ENCODE measurements around the gene SUGP2. TPM values are rescaled to one million over a fixed set of nuclear protein-coding genes. Genes with fewer than 3 reads are reported as not detected.

The SUGP2 gene
- total RNA-seq, 2 experiments from 2014 or later: 150 to 155 TPM

DNA sequence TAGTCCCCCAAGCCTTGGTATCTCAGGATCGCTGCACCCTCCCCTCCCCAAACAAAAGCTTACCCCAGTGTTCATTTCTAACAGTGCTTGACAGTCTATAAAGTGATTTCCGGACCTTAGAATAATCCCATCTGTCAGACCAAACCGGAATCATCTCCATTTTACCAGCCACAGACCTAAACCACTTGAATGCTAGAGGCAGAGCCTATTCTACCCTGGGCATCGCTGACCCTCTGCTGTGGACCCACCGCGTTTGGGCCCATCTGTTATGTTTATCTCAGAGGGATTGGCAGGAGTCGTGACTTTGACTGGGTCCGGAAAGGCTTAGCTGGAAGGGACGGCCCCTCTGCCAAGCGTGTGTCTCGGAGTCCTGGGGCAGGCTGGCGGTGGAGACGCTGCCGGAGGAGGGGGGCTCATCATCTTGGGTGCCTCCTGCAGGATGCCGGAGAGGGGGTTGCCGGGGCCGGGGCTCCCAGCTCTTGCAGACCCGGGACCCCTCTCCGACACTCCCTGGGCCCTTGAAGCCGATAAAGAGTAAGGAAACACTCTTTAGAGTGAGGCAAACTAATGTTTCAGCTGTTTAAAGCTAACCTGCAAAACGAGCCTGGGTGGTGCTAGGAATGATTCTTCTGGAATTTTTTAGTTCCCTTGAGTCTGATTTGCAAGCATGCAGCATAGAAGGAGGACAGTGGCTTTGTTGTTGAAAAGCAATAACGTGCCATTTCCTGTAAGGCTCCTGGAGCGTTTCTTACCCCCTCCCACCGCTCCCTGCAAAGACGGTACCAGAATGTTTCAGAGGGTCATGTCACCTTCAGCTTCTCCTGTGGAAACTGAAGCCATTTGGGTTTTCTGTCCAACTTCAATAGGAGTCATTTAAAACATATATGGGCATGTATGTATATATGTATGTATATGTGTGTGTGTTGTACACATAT, 31.8 kb upstream of the SUGP2 start:
- POLR2A ChIA-PET: interaction anchor here (0.6 to 0.8 kb wide), 3 partner anchors 49 to 300 kb away, joined by 3 to 4 read pairs (median 3); no protein-coding TSS in a partner anchor
- Mint-ChIP-seq H3K27me3 (no peaks in the 10 kb centered on the region), H3K4me3 (peak overlapping the region; percentile 89), H3K36me3 (no peaks in the 10 kb centered on the region), H3K9me3 (no peaks in the 10 kb centered on the region), H3K4me1 (peaks cover 23% of the 10 kb centered on the region), H3K27ac (peak overlapping the region; percentile 86)
- peak; percentile 57 for DNase-seq
- ATAC-seq (ENCODE audit: low read depth): no peak

GRCh38 chr19:19064098-19064722, 30.9 kb upstream of the SUGP2 start:
- Mint-ChIP-seq H3K27me3 (no peaks in the 10 kb centered on the region), H3K27ac (peak overlapping the region; percentile 86), H3K4me3 (peak overlapping the region; percentile 89), H3K9me3 (no peaks in the 10 kb centered on the region), H3K36me3 (no peaks in the 10 kb centered on the region), H3K4me1 (peaks cover 23% of the 10 kb centered on the region)
- POLR2A ChIA-PET: interaction anchor here (0.6 to 1.0 kb wide), 3 partner anchors 26 to 145 kb away, joined by 3 to 4 read pairs (median 3); partner anchors contain the start of genes COPE and DDX49
- no peak for DNase-seq
- ATAC-seq (ENCODE audit: low read depth): no peak

DNA sequence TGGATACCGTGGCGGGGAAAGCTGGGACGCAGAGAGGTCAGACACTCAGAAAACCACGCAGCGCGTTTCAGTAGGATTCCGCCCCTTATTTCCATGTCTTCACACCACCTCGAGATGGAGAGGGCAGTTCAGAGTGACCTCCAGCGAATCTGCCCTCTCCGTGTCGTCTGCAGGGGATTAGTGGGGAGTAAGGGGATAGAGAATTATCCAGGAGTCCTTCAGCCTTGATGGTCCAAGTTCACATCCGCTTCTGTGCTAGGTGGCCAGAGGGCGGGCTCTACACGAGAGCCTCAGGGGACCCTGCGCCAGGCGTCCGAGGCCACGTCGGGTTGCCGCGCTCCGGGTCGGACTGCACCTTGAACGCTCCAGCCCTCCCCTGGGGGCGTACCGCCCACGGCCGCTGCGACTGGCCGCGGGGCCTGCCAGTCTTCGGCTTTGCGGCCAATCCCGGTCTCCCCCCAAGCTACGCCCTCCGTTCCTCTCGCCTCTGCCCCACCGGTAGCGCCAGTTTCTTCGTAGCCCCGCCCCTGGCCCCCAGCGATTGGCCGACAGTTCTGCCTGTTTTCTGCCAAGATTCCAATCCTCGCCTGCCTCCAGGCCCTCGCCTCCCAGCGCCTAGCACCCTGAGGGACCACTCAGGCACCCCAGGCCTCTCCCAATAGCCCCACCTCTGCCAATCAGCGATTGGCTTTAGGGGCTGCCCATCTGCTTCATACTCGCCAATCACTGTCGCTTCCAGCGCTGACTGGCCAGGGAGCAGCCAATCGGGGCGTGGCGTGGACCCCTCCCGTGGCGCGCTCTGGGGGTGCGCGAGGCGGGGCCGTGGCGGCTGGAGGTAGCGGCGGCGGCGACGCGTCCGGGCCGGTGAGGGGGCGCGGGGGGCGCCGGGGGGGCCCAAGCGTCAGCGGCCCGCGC, 30.1 kb upstream of the SUGP2 start, which contains the start of gene SLC25A42:
SLC25A42 (plus strand) TSS at position 812 of the 915 bp plus-strand sequence. CDS start 32,131 bp downstream, outside the sequence.
- ATAC-seq (ENCODE audit: low read depth): peak; percentile 96
- peak; percentile 97 for DNase-seq
- Mint-ChIP-seq H3K27ac (peak within 1 kb of the TSS; percentile 86), H3K4me3 (peak within 1 kb of the TSS; percentile 89), H3K27me3 (no peaks in the 10 kb centered on the region), H3K36me3 (no peaks in the 10 kb centered on the region), H3K4me1 (peaks cover 23% of the 10 kb centered on the region), H3K9me3 (no peaks in the 10 kb centered on the region)
- POLR2A ChIA-PET: interaction anchor here (0.6 to 1.1 kb wide), 4 partner anchors 25 to 144 kb away, joined by 3 to 4 read pairs (median 4); partner anchors contain the start of genes COPE and DDX49

- Mint-ChIP-seq H3K4me1 (peaks cover 21% of the 10 kb centered on the region), H3K36me3 (no peaks in the 10 kb centered on the region), H3K27ac (peak overlapping the region; percentile 86), H3K9me3 (no peaks in the 10 kb centered on the region), H3K4me3 (peak overlapping the region; percentile 89), H3K27me3 (no peaks in the 10 kb centered on the region)
- DNase-seq (no peak), ATAC-seq (ENCODE audit: low read depth) (no peak)
- POLR2A ChIA-PET: interaction anchor here (0.6 to 1.1 kb wide), 3 partner anchors 24 to 106 kb away, joined by 3 to 4 read pairs (median 4); no protein-coding TSS in a partner anchor
These were observed 29.3 kb upstream of the SUGP2 start for GRCh38 chr19:19062454-19063182.

DNA sequence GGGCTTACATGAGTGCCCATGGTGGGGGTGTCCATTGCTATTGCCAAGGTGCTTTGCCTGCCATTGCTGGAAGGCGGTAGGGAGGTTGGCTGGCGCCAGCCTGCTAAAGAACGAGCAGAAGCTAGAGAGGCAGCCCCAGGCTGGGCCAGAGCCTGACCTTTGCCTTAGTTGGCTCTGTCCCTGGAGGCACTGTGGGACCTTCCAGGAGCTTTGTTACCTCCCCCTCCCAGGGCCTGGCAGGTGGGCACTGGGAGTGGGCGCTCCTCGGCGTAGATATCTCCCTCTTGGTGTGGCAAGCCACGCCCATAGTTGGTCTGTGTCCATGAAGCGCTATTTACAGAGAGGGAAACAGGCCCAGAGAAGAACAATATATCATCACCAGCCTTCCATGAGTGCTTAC, 28.2 kb upstream of the SUGP2 start:
- no peak for DNase-seq
- H3K4me1 Mint-ChIP-seq: peaks cover 17% of the 10 kb centered on the region
- H3K9me3 Mint-ChIP-seq: no peaks in the 10 kb centered on the region
- POLR2A ChIA-PET: no interaction called here
- no peak for ATAC-seq (ENCODE audit: low read depth)
- H3K36me3 Mint-ChIP-seq: no peaks in the 10 kb centered on the region
- no peak overlapping the region for H3K27ac Mint-ChIP-seq
- no peaks in the 10 kb centered on the region for H3K27me3 Mint-ChIP-seq
- H3K4me3 Mint-ChIP-seq: no peak overlapping the region

DNA sequence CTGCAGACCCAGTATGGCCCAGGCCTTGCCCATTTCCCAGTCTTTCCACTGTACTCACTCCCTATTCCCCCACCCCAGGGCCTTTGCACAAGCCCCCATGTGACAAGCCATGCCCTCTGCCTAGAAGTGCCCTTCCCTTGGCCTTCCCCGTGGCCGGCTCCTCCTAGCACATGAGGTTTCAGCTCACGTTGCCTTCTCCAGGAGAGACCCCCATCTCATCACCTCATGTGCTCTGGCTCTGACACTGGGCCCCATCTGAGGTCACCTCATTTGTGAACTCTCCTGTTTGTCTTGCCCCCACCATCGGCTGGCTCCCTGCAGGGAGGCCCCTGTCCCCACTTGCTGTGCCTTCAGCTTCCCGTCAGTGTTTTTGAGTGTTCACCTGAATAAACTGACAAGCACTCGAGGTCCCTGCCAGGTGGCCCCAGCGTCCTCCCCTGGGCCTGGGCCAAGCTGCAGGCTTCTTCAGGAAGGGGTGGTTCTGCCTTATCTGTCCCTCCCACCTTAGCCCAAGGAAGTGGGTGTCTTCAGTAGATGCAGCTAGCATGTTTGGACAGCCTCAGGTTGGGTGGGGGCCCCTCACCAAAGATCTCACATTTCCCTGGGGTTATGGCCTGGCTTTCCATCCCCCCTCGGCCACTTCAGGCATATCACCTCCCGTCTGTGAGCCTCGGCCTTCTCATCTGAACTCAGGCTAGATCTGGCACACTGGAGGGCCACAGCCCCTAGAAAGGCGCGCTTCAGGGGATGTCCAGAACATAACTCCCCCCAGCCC, 26.7 kb upstream of the SUGP2 start:
- no peak overlapping the region for H3K4me3 Mint-ChIP-seq
- DNase-seq (no peak), ATAC-seq (ENCODE audit: low read depth) (no peak)
- H3K27ac Mint-ChIP-seq: no peak overlapping the region
- no peaks in the 10 kb centered on the region for H3K9me3 Mint-ChIP-seq
- POLR2A ChIA-PET: no interaction called here
- no peaks in the 10 kb centered on the region for H3K27me3 Mint-ChIP-seq
- H3K36me3 Mint-ChIP-seq: no peaks in the 10 kb centered on the region
- peaks cover 12% of the 10 kb centered on the region for H3K4me1 Mint-ChIP-seq

DNA sequence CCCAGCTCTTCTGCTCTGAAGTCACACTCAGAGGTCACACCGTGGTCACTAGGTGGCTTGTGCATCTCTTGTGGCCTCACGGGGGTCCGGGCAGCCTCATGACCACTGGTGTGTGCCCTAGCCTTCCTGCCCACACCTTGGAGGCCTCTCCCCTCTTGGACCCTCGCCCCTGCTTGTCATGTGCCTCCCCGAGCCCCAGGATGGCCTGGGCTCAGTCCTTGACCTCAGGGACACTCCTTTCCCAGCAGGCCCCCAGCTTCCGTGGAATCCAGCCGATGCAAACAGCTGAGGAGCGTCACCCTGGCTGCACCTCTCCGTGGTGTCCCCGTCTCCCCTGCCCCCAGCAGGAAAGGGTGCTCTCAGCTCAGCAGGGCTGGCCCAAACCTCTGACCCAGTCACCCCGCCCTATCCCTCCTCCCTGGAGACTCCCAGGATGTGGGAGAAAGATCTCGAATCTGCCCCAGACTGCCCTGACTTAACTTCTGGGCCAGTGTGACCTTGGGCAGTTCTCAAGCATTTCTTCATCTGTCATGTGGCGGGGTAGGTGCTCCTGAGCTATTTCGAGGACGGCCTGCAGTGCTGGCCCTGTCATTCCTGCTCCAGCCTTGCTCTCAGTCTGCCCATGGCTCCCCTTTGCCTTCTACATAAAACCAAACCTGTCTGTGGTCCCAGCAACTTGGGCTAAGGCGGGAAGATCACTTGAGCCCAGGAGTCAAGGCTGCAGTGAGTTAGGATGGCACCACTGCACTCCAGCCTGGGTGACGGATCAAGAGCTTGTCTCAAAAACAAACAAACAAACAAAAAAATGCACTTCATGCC, 25.9 kb upstream of the SUGP2 start:
- DNase-seq: no peak
- POLR2A ChIA-PET: interaction anchor here (0.5 kb wide), 1 partner anchor 233 kb away, joined by 5 read pairs; no protein-coding TSS in a partner anchor
- ATAC-seq (ENCODE audit: low read depth): no peak
- Mint-ChIP-seq H3K27me3 (no peaks in the 10 kb centered on the region), H3K9me3 (no peaks in the 10 kb centered on the region), H3K27ac (no peak overlapping the region), H3K4me1 (peaks cover 6% of the 10 kb centered on the region), H3K4me3 (no peak overlapping the region), H3K36me3 (no peaks in the 10 kb centered on the region)

DNA sequence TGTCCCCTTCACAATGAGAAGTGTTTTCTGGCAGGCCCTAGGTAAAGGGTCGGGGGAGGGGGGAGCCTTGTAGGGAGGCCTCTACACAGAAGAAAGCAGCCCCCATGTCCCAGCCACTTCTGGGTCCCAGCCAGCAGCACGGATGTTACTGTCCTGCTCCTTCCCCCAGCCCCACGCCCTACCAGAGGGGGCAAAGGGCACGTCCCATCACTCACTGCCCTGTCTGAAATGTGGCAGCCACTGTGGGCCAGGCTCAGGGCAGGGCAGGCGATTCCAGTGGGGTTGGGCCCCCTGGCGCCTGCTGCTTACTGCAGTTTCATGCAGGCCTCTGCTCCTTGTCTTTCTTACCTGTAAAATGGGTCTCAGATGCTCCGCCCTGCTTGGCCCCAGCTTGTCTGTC, 24.4 kb upstream of the SUGP2 start:
- DNase-seq (no peak), ATAC-seq (ENCODE audit: low read depth) (no peak)
- Mint-ChIP-seq H3K4me3 (no peak overlapping the region), H3K9me3 (no peaks in the 10 kb centered on the region), H3K4me1 (peaks cover 2% of the 10 kb centered on the region), H3K27me3 (no peaks in the 10 kb centered on the region), H3K27ac (no peak overlapping the region), H3K36me3 (peaks cover 2% of the 10 kb centered on the region)
- POLR2A ChIA-PET: interaction anchor here (0.6 to 1.2 kb wide), 2 partner anchors 9 to 17 kb away, joined by 3 to 5 read pairs; no protein-coding TSS in a partner anchor

DNA sequence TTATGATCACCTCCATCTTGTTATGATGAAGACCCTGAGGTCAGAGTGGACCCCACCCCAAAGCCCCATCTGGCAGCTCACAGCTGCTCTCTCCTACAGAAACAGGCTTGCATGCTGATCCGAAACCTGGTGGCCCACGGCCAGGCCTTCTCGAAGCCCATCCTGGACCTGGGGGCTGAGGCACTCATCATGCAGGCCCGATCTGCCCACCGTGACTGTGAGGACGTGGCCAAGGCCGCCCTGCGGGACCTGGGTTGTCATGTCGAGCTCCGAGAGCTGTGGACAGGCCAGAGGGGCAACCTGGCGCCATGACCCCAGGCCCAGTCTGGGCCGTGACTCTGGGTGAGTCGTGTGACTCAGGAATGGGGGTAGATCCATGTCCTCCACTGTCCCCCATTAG, 24.0 kb upstream of the SUGP2 start:
- H3K27me3 Mint-ChIP-seq: no peaks in the 10 kb centered on the region
- no peak overlapping the region for H3K4me3 Mint-ChIP-seq
- DNase-seq (no peak), ATAC-seq (ENCODE audit: low read depth) (no peak)
- H3K27ac Mint-ChIP-seq: no peak overlapping the region
- H3K9me3 Mint-ChIP-seq: no peaks in the 10 kb centered on the region
- H3K4me1 Mint-ChIP-seq: no peaks in the 10 kb centered on the region
- POLR2A ChIA-PET: interaction anchor here (1.2 kb wide), 1 partner anchor 9 kb away, joined by 3 read pairs; no protein-coding TSS in a partner anchor
- peaks cover 3% of the 10 kb centered on the region for H3K36me3 Mint-ChIP-seq

GRCh38 chr19:19056636-19057275, 23.4 kb upstream of the SUGP2 start:
- no peak overlapping the region for H3K4me3 Mint-ChIP-seq
- no peak overlapping the region for H3K27ac Mint-ChIP-seq
- no peaks in the 10 kb centered on the region for H3K27me3 Mint-ChIP-seq
- no peaks in the 10 kb centered on the region for H3K4me1 Mint-ChIP-seq
- ATAC-seq (ENCODE audit: low read depth) (no peak), DNase-seq (no peak)
- H3K9me3 Mint-ChIP-seq: no peaks in the 10 kb centered on the region
- H3K36me3 Mint-ChIP-seq: peaks cover 3% of the 10 kb centered on the region
- POLR2A ChIA-PET: interaction anchor here (1.2 kb wide), 1 partner anchor 10 kb away, joined by 3 read pairs; no protein-coding TSS in a partner anchor

DNA sequence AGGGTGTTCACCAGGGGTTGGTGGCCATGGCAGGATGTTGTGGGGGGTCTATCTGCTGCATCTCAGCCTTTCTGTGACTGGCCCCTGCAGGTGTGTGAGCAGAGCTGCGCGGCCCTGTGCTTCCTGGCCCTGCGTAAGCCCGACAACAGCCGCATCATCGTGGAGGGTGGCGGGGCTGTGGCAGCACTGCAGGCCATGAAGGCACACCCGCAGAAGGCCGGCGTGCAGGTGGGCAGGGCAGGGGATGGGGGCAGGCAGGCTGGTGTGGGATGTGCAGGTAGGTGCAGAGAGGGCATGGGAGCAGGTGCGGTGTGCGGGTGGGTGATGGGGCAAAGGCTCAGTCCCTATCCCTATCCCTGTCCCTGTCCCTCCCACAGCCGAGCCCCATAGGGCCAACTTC, 22.4 kb upstream of the SUGP2 start:
- DNase-seq (no peak), ATAC-seq (ENCODE audit: low read depth) (no peak)
- Mint-ChIP-seq H3K4me1 (no peaks in the 10 kb centered on the region), H3K27ac (no peak overlapping the region), H3K9me3 (no peaks in the 10 kb centered on the region), H3K36me3 (peaks cover 3% of the 10 kb centered on the region), H3K4me3 (no peak overlapping the region), H3K27me3 (no peaks in the 10 kb centered on the region)
- POLR2A ChIA-PET: no interaction called here
